NCI-H2029 treated with DMSO at 0.1 percent for 48 hours (cell line): Measurements from ENCODE around the gene SDK1.
"Not testable (repeated sequence)": the region's sequence is repeated elsewhere in the genome, so short reads cannot be mapped to it uniquely, and the experiment has no call there.

Experiments
- DNase-seq: peaks from one replicate; lab custom pipeline; 2025; lab: John Stamatoyannopoulos, UW

The SDK1 gene

DNA sequence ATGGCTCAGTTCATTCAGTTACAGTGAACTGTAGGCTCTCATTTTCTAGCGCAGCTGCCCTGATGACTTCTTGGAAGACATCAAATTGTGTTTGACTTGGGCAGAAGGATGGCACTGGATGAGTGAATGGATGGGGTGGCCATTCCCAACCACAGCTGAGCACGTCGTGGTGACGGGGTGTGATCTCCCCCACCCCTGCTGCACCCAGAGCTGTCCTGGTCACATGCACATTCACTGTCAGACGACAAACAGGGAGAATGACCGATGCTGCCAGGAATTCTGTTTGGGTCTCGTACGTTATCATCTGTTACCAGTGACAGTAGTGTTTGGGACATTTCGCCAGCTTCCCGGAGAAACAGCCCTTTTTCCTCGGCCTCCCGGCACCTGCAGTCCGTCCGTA is 623.2 kb downstream of the SDK1 start:
- DNase-seq: no peak

DNA sequence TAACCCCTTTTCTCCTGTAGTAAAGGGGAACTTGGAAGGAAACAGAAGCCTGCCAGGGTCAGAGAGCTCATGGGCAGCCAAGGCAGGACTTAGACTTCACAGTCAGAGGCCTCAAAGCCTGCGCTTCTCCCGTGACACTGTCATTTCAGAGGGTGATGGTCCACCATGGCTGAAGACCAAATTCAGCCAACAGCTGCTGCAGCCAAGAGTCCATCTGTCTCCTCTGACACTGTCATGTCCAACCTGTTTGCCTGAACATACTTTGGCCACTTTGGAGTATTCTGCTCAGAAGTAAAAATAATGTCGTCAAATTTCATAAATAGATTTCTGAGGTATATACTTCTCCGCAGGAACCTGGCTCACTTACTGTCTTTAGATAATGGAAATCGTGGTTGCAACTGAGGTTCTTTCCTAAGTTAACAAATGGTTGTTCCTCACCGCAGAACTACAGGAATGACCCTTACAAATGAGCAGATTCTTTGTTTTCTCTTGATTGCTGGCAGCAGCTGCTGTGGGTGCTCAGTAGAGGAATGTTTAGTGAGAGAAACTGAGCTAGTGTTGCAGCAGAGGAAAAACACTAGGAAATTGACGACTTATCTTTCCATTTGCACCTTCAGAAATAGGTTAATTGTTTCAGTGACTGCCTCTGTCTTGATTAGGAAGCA is 626.5 kb downstream of the SDK1 start:
- DNase-seq: no peak

DNA sequence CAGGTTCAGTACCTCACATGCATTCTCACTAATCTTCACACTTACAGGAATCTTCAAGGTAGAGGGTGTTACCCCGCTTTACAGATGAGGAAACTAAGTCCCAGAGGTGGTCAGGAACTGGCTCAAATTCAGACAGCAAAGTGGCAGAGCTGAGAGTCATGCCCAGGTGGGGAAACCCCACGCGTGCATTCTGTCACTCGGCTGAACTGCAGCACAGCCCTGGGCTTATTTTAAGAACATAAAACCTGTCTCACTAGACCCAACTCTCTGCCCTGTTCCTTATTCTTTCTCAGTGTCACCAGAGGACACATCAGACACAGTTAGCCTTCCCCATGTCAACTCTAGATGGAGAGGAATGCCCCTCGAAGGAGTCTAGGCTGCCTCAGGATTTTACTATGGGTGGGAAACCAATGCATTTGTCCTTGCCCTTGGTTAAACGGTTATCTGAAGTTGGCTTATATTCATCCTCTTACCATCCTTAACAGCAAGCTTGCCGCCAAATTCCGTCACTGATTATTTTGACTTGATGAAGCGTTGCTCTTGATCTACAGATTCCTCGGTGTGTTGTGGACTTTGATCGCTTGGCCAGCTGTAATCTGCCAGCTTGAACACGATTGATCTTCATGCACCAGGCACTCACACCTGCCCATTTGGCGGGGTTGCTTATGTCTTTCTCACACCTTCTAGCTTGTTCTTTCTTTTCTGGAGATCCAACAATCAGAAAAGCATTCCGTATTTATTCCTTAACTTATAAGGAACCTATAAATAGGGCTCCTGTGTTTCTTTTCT is 627.9 kb downstream of the SDK1 start:
- DNase-seq: no peak

DNA sequence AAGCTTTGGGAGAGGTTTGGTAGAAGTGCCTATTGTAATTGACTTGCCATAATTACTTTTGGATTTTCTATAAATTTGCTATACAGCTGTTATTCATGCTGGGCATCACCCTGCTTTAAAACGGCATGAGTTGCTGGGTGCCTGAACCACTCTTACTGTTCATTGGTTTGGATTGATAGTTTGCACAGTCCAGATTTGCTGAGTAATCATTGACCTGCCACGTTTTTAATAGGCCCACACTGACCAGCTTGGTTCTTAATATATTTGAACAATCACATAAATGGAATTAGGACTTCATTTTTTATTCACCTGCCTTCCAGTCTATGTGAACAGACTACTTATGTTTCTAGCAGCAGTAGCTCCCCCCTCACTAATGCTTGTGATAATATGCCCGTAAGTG is 630.8 kb downstream of the SDK1 start:
- DNase-seq: no peak

DNA sequence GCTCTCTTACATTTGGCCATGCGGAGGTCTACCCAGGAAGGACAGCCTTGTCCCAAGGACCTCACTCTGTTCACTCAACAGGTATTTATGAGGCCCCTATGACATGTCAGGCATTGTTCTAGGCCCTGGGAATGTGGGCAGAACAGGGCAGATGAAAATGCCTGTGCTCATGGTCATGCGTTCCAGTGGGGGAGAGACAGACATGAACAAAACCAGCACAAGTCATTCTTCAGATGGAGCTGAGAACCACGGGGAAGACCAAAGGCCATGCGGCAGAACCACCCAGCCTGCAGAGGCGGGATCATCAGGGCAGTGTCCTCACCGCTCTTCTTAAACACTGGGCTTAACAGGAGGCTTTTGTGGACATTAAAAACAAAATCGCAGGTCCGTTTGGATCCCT is 636.1 kb downstream of the SDK1 start:
- DNase-seq: no peak

DNA sequence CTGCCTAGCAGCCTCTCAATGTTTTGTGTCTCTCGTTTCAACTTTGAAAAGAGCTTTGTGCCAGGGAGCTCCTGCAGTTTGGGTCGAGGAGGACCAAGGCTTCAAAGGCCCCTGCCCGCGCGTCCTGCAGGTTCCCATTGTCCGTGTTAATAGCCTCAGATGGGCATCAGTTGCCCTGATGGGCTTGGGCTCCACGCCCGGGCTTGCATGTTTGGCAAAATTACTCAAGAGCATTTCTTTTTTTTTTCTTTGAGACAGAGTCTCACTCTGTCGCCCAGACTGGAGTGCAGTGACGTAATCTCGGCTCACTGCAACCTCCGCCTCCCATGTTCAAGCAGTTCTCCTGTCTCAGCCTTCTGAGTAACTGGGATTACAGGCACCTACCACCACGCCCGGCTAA is 636.6 kb downstream of the SDK1 start:
- DNase-seq: no peak

DNA sequence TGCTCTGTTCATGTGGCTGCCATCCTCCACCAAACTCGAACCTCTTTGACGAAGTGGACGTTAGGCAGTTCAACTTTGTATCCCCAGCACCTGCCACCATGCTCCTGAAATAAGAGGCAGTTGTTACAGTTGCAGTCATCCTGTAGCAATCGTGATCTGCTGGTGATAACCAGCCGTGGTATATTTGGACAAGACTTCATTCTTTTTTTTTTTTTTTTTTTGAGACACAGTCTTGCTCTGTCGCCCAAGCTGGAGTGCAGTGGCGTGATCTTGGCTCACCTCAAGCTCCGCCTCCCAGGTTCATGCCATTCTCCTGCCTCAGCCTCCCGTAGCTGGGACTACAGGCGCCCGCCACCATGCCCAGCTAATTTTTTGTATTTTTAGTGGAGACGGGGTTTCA is 640.7 kb downstream of the SDK1 start:
- DNase-seq: not testable (repeated sequence)

DNA sequence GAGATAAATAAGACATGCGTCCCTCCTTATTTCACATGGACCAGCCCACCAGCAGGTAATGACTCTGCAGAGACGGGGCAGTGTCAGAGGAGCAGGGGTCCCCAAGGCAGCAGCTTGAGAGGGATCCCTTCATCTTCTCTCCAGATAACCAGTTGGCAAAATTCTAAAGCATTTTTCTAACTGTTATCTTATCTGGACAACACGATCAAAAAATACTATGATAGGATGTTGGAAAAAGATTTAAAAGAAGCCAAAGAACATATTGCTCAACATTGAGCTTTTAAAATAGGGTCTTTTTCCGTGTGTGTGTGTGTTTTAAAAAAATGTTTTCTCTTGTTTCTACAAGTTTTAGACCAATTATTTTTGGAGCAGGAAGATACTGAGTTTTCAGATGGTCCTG is 641.2 kb downstream of the SDK1 start:
- DNase-seq: no peak

DNA sequence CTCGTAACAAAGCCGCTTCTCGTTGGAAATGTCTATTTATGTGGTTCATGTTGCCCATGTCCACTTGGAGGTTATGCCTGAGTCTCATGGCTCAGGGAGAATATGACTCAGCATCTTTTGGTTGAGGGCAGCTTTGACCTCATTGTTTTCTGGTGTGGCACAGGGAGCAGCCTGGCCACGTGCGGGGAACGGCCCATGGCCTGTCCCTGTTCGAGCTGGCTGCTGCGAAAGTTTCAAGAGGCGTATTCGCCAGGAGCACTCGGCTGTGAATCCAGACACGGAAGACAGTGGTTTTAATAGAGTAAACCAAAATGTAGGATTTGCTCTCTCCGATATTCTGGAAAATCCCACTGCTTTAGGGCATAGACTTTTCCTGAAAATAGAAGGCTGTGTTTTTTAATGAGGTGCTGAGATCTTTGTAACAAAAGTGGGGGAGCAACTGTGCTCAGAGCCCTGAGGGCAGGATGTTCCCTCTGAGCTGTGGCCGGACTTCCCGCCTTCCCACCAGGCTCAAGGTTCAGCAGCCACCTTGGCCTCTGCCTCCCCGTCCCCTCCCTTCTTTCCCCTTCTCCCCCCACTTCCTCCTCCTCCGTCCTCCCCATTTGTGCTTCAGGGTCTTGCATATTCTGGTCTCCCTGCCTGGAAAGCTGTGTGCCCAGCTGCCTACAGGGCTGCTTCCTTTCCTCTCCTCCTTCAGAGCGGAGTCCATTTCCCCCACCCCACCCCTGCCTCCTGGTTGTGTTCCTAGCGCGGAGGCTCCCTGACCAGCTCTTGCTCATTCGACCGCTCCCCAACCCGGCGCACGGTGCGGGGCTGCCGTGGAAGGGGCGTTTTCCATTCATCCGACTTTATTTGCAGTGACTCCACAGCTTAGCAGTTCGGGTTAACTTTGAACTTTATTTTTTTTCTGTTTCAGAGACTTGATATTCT is 642.0 kb downstream of the SDK1 start:
- DNase-seq: no peak

DNA sequence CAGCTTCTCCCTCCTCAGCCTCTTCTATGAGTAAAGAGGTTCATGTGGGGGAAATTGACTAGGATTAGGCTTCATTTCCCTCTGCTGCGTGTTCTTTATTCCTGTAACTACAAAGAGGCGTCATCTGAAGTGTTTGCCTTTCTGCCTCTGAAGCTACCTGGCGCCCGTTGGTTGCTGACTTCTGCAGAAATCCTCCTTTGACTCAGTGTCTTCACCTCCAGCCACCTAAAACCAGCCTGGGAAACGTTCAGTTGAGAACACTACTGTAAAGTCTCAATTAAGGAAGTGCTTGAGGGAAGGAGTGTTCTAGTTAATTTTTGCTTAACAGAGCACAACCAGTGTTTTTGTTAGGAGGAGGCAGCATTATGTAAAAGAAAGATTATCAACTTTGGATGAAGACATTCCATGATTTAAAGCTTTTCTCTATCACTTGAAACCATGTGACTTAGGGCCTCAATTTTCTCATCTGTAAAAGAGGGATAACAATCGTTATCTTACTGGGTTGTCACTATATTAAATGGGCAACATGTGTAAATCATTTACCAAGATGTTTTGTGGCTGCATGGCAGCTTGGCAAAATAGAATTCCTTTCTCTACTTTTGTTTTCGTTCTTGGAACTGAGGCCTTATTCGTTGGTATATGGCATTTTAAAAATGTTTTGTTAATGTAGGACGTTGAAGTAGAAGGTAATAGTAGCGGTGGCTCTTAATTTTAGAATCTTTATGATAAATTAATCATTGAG is 642.9 kb downstream of the SDK1 start:
- peak; percentile 60 for DNase-seq

DNA sequence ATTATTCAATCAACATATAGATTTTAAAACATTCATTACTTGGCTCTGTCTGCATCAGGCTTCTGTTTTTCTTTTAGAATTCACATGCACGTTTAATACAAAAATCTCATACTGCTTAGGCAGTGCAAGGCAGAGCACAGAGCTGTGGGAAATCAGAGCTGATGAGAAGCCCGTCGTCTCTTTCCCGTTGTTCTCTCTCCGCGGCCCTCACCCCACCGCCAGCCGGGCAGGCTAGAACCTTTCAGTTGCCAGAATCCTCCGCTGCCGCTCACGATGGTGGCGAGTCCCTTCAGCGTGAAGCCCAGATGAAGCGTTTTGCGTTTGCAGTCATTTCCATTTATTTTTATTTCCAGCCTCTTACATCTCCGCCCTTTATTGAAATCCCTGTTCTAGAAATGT is 648.2 kb downstream of the SDK1 start:
- no peak for DNase-seq

DNA sequence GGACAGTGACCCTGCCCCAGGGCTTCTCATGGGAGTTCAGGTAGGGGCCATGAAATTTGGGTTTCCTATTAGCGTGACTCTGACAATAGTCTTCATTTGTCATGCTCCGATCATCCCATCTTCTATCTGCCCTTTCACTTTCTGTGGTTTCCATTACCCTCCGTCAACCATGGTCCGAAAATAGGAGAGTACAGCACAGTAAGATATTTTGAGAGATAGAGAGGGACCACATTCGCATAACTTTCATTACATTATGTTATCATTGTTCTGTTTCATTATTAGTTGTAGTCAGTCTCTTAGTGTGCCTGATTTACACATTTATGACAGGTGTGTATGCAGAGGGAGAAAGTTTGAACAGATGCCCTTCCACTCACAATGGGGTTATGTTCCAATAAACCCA is 649.2 kb downstream of the SDK1 start:
- DNase-seq: no peak

DNA sequence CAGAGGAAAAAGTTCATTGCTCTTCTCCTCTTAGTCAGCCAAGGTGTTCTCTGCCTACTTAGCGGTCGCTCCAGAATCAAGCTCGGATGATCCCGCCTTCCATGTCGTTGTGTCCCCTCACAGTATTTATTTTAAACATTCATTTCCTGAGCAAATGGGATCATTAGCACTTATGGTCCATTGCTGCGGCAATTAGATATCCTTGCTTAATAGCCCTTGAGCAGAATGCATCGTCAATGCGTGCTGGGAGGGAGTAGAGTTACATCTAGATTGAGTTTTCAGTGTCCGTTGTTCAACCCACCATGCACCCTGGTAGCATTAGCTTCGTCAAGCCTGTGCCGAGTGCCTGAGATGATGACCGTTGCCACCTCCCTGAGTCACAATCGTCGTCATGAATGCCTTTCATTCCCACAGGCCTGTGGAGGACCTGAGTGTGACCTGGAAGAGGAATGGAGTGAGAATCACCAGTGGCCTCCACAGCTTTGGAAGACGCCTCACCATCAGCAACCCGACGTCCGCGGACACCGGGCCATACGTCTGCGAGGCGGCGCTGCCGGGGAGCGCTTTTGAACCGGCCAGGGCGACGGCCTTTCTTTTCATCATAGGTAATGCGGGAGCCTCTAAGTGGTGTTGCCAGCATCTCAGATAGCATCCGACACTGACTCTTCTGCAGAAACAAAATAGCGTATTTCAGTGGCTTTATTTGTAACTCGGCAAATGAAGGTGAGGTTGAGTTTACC is 650.4 kb downstream of the SDK1 start:
- DNase-seq: no peak

DNA sequence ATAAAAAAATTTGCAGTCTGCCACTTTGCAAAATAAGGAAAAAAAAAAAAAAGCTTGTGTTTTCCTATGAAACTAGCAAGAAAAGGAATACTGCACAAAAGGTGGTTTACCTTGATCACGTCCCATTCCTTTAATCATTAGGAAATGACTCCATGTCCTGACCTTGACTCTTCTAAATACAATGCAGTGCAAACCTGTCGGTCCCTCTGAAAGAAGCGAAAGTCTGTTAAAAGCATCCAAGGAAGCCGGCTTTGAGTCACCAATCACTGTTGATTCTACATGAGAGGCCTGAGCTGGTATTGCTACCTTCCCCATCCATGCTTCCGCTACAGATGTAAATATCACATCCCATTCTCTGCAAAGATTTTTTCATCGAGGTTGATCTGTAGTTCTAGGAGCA is 652.1 kb downstream of the SDK1 start:
- DNase-seq: no peak

DNA sequence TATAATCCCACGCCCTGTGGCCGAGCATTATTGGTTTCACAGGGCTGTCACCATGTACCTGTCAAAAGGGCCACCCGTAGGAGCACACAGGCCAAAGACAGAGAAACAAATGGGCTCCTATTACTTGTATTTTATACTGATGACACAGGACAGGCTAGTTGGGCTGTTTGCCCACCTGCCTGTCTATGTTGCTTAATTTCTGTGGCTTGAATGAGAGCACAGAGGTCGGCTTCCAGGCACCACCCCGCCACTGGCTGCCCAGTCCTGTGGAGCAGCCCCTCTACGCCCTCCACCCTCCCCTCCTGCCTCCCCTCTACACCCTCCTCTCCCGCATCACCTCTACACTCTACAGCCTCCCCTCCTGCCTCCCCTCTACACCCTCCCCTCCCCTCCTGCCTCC is 652.9 kb downstream of the SDK1 start:
- DNase-seq: no peak

DNA sequence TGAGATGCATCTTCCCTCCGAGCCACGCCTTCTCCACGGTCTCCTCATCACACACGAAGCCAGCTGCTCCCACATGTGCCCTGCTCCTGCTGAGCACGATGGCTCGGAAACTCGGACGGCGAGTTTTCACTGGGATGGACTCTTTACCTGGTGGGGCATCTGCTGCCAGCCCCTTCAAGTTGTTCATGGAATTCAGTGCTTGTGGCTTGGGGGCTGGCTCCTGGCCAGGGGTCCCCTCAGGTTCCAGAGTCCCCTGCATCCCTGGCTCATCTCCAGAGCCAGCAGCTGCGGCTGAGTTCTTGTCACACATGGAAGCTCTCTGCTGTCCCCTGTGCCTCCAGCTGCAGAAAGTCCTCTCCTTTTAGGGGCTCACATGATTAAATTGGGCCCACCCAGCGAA is 654.0 kb downstream of the SDK1 start:
- DNase-seq: no peak

DNA sequence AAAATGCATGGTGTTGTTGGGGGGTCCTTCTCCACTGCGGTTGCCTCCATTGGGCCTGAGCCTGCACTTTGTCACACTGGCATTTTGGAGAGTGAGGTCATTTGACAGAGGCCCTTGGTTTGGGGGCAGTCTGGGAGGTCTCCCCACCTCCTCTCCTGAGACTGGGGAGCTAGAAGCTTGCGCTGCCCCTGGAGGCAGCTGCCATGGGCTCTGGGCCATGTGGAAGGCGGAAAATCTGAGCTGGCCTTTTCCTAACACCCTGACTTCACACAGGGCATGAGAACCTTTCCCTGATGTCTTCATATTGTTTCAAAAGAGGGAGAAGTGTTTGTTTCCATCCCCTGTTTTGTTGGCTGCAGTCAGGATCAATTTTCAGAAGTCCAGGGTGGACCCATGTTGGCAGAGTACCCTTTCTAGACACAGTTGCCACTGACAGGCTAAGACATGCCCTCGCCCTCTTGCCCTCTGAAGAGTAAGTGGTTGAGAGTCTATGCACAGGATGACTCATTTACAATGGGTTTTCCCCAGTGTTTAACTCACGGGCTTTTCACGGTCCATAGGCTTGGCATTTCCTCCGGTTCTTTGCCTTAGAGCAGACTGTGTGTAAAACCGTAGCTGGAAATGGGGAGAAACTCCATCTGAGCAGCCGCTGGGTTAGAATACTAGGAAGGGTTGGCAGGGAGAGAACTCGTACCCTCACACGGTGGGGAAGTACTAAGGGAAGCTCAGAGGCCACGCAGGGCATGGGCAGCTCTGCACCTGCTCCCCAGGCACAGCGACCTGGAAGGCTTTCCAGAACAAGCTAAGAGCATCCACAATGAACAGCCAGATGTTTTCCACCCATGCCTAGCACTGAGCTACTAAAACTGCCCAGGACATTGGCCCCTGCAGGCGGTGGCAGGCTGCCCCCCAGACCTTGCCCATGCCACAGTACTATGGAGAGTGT is 655.0 kb downstream of the SDK1 start:
- no peak for DNase-seq

DNA sequence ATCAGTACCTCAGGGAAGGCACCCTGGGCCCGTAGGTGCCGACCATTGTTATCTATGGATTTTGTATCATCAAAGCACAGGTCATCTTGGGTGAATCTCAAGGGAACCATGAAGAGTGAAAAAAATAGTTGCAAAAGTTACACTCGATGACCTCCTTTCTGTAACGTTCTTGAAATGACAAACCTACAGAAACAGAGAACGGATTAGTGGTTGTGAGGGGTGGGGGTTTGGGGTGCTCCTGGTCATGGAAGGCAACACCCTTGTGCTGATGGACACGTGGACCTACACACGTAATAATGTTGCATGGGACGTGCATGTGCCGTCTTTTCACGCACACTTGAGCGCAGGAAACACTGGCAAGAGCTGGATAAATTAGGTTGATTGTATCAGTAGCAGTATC is 655.9 kb downstream of the SDK1 start:
- DNase-seq: no peak

DNA sequence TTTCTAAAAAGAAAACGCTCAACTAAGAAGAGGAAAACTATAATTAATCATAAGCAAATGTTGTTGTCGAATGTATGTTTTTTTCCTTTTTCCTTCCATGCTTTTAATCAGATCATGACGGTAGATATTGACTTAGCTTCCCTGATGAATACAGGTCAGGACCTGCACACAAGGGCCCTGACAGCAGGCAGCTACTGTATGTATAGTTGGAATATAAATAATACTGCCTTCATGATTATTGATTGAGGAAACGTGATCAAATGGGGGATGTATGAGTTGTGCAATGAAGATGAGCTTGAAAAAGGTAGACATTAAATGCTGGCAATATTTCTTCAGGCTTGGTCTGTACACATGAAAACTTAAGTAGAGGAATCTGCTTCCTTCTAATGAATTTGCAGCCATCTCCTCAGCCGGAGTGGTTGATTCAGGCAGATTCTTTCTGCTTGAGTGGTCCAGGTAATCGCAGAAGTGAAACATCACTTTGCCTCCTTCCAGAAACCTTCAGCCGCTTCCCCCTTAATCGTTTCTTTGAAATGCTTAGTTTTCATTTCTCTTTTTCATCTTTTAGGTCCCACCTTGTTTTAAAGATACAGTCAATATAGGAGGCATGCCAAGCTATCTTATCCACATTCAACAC is 656.5 kb downstream of the SDK1 start:
- no peak for DNase-seq

DNA sequence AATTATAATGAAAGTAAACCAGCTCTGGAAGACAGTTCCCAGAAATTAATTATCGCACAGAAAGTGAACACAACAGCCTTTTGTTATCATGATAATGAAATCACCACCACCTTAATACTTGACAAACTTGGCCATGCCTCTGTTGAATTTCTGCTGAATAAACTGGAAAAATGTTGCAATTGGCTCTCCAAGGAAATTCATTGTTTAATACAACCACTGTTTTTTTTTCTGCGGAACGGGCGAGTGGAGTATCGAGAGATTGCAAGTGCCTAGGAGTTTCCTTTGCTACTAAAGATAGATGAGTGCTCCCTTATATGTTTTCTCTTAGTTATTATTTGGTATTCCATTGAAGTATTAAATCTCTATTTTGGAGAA is 657.0 kb downstream of the SDK1 start:
- DNase-seq: no peak
